Hematopoietic multipotent progenitor cell treated with erythropoietin and hydrocortisone succinate and interleukin-3 and kit ligand, for 4 days (in vitro differentiated cells): ENCODE measurements around the gene TAS2R1.

ENCODE experiments used
- DNase-seq: peaks from one replicate; pipeline ENCODE4 v3.0.0-alpha.2; 2015

The TAS2R1 gene

DNA sequence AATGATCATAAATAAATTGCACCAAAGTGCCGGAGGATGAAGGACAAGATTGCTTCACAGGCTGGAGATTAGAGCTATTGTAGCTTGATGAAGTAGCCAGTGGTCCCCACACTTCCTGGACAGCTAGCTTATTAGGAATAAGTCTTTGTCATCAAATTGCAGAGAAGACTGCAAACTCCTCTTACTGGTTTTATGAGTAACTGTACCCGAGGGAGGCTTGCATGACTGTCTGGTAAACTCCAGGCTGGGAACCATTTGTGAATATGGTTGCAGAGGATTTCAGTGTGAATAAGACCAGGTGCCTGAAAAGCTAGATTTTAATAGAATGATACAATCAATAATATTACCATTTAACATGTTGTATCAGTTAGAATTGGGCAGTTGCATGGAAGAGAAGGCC lies 47.7 kb downstream of the TAS2R1 start:
- DNase-seq = no peak
